Glomerular endothelial cell (primary cell): Measurements from ENCODE around the gene SOX30. TPM values are rescaled to one million over a fixed set of nuclear protein-coding genes. Genes with fewer than 3 reads are reported as not detected.

Experiments used
- DNase-seq: peaks from one replicate; pipeline ENCODE4 v3.0.0-alpha.2; 2011; ENCODE audit warnings: low read depth, low spot score; ENCODE audit errors: extremely low read depth
- total RNA-seq: library from RNA; depleted of rRNA; stranded (reverse); fragments of >200 nt; gene quantifications from 2 replicates; pipeline ENCODE4 v1.2.3, GENCODE V29; 2015

The SOX30 gene
- total RNA-seq, 1 donor from 2014 or later = not detected

GRCh38 chr5:157578079-157578780 is 74.0 kb downstream of the SOX30 start:
- DNase-seq = no peak

- no peak for DNase-seq
These were observed 75.6 kb downstream of the SOX30 start for GRCh38 chr5:157576678-157577077.

Other genes with a start within 250 kb of the SOX30 start
- 0.44 and 0.64 TPM in 2 replicates for gene NIPAL4, start 192.2 kb downstream of the SOX30 start, total RNA-seq
- 68.7 and 161 TPM in 2 replicates for gene ADAM19, start 76.7 kb downstream of the SOX30 start, total RNA-seq
- gene C5orf52, start 19.1 kb upstream of the SOX30 start, total RNA-seq = not detected in 2 replicates
- 7.2 and 8.3 TPM in 2 replicates for gene THG1L, start 79.0 kb upstream of the SOX30 start, total RNA-seq
- 4.9 and 6.4 TPM in 2 replicates for gene LSM11, start 91.3 kb upstream of the SOX30 start, total RNA-seq
- gene CLINT1, start 206.7 kb upstream of the SOX30 start, total RNA-seq = 59.8 and 83.0 TPM in 2 replicates